K562 (cell line): ENCODE measurements around the gene TMEM200A. TPM values are rescaled to one million over a fixed set of nuclear protein-coding genes. Genes with fewer than 3 reads are reported as not detected.

Experiments
- ATAC-seq: fragments of 200-7000 bp; cut with Tn5 transposase; 3 replicates; pipeline ENCODE4 v1.9.1; 2020; ENCODE audit warnings: moderate library complexity
- BruUV-seq: library from RNA; stranded (reverse); fragments of 400-500 nt; replicated peaks from 2 replicates; lab custom pipeline; 2021; lab: Mats Ljungman, UMichigan
- CTCF ChIA-PET: fragments of 300-600 bp; formaldehyde crosslinking; extraction: SDS; loops from one replicate; lab custom pipeline; 2021; ENCODE audit warnings: low intra/inter-chr PET ratio; lab: Yijun Ruan, JAX
- POLR2A ChIA-PET: fragments of 300-600, 350-650 bp; sonication (Branson Sonifier 250); formaldehyde crosslinking; extraction: SDS; loops from one replicate; lab custom pipeline; 2021; ENCODE audit warnings: antibody characterized with exemption, inconsistent platforms; lab: Yijun Ruan, JAX
- DNase-seq, 4 experiments: peaks; one replicate each; pipeline versions ENCODE4 v3.0.0 to v3.0.0-alpha.2; 2011 to 2018; ENCODE audit warnings: low spot score in 3 of 4, mixed read lengths in 3 of 4; ENCODE audit errors: extremely low read depth in 1 of 4
- FAIRE-seq: peaks from 2 replicates; lab custom pipeline; 2011; peaks lifted over from hg19 to GRCh38; lab: Jason Lieb, UNC
- H2AFZ ChIP-seq: 2 replicates; pipeline ENCODE4 v1.6.0; 2011; ENCODE audit warnings: low read depth, low read length, control low read depth, inconsistent platforms
- H3K27ac ChIP-seq: fragments of 200-600 bp; 3 replicates; pipeline ENCODE4 v1.8.0; 2011; ENCODE audit warnings: low read depth, mild to moderate bottlenecking, control low read depth, inconsistent platforms, low read length, moderate library complexity, mixed read lengths; ENCODE audit errors: extremely low read depth
- H3K27me3 ChIP-seq, 2 experiments: fragments of 300-600 bp in 1 of 2; 2 replicates in 1 of 2; 3 replicates in 1 of 2; pipeline versions ENCODE4 v1.6.0 to v1.8.0; 2011; ENCODE audit warnings: inconsistent platforms in 2 of 2, low read length in 2 of 2, mild to moderate bottlenecking in 1 of 2, mixed read lengths in 1 of 2, moderate library complexity in 1 of 2; ENCODE audit not compliant: control insufficient read depth in 2 of 2, insufficient read depth in 2 of 2
- H3K36me3 ChIP-seq: fragments of 300-600 bp; 3 replicates; pipeline ENCODE4 v1.8.0; 2011; ENCODE audit warnings: mild to moderate bottlenecking, low read length, inconsistent platforms; ENCODE audit not compliant: control insufficient read depth, insufficient read depth
- H3K4me1 ChIP-seq, 2 experiments: fragments of 200-600 bp in 1 of 2; replicated peaks in 1 of 2; 2 replicates in 1 of 2; 3 replicates in 1 of 2; pipeline versions ENCODE4 v1.5.1 to v1.8.0; 2011; ENCODE audit warnings: inconsistent platforms in 2 of 2, low read length in 2 of 2, mild to moderate bottlenecking in 1 of 2, mixed read lengths in 1 of 2, moderate library complexity in 1 of 2; ENCODE audit not compliant: control insufficient read depth in 2 of 2, insufficient read depth in 2 of 2
- H3K4me2 ChIP-seq: 2 replicates; pipeline ENCODE4 v1.6.1; 2011; ENCODE audit warnings: low read length, control low read depth, inconsistent platforms, mixed read lengths; ENCODE audit not compliant: insufficient read depth
- H3K4me3 ChIP-seq: fragments of 200-600 bp; sonication (generic), shearing (Covaris generic); 2 replicates; pipeline ENCODE4 v1.5.1; 2016; ENCODE audit warnings: control low read depth, inconsistent platforms
- H3K79me2 ChIP-seq: fragments of 200-600 bp; 3 replicates; pipeline ENCODE4 v1.8.0; 2011; ENCODE audit warnings: low read length, inconsistent platforms; ENCODE audit not compliant: control insufficient read depth, insufficient read depth
- H3K9ac ChIP-seq, 2 experiments: 2 replicates each; pipeline versions ENCODE4 v1.6.0 to v1.6.1; 2011; ENCODE audit warnings: low read depth in 2 of 2, low read length in 2 of 2, control low read depth in 1 of 2, inconsistent platforms in 1 of 2, mild to moderate bottlenecking in 1 of 2, mixed read lengths in 1 of 2; ENCODE audit not compliant: insufficient read depth in 1 of 2
- H3K9me1 ChIP-seq: one replicate; pipeline ENCODE4 v1.6.0; 2011; ENCODE audit warnings: inconsistent platforms, mild to moderate bottlenecking, low read length, moderate library complexity; ENCODE audit not compliant: control insufficient read depth, insufficient read depth
- H3K9me3 ChIP-seq: replicated peaks from 2 replicates; pipeline ENCODE4 v1.5.1; 2011; ENCODE audit warnings: low read depth, low read length, inconsistent platforms; ENCODE audit not compliant: control insufficient read depth, insufficient read depth
- H4K20me1 ChIP-seq: replicated peaks from 2 replicates; pipeline ENCODE4 v1.6.1; 2011; ENCODE audit warnings: low read length, inconsistent platforms, mixed read lengths; ENCODE audit not compliant: control insufficient read depth, insufficient read depth
- CTCFL ChIP-seq: IDR thresholded peaks from 2 replicates; pipeline ENCODE4 v1.6.1; 2011; ENCODE audit warnings: borderline replicate concordance, low read depth, mild to moderate bottlenecking, moderate library complexity, low read length; ENCODE audit not compliant: insufficient read depth, poor library complexity, severe bottlenecking
- GABPB1 ChIP-seq: sonication (generic); formaldehyde crosslinking; IDR thresholded peaks from 2 replicates; pipeline ENCODE4 v1.8.0; 2022; ENCODE audit warnings: mild to moderate bottlenecking, missing genetic modification reagents
- HDAC2 ChIP-seq: fragments of 450-650 bp; IDR thresholded peaks from 2 replicates; pipeline ENCODE4 v1.6.1; 2016; ENCODE audit warnings: mild to moderate bottlenecking
- HNRNPLL ChIP-seq: fragments of 200-400 bp; formaldehyde crosslinking; IDR thresholded peaks from 2 replicates; pipeline ENCODE4 v1.6.1; 2017; ENCODE audit warnings: low read length, low read depth, mild to moderate bottlenecking; ENCODE audit not compliant: poor library complexity, severe bottlenecking
- KAT8 ChIP-seq: fragments of 450-650 bp; IDR thresholded peaks from 2 replicates; pipeline ENCODE4 v1.6.1; 2016; ENCODE audit warnings: low read depth, mild to moderate bottlenecking
- MITF ChIP-seq: IDR thresholded peaks from 2 replicates; pipeline ENCODE4 v1.6.1; 2014; ENCODE audit warnings: antibody characterized with exemption
- RBM25 ChIP-seq: fragments of 200-400 bp; formaldehyde crosslinking; IDR thresholded peaks from 2 replicates; pipeline ENCODE4 v1.6.1; 2018; ENCODE audit warnings: low read length, low read depth, moderate library complexity; ENCODE audit not compliant: severe bottlenecking
- SOX6 ChIP-seq: fragments of 450-650 bp; IDR thresholded peaks from 2 replicates; pipeline ENCODE4 v1.6.1; 2014; ENCODE audit warnings: mild to moderate bottlenecking
- SREBF1 ChIP-seq: fragments of 150-350 bp; IDR thresholded peaks from 2 replicates; pipeline ENCODE4 v1.6.1; 2014; ENCODE audit warnings: antibody characterized with exemption, low read depth, low read length, borderline replicate concordance
- SRSF7 ChIP-seq: fragments of 200-400 bp; formaldehyde crosslinking; optimal IDR thresholded peaks from 2 replicates; pipeline ENCODE3; 2017; ENCODE audit warnings: mild to moderate bottlenecking, low read depth, low read length
- WGBS: fragments of 100-300 bp; shearing (Covaris generic); methylation state at CpG from one replicate; pipeline ENCODE4 v1.1.6; 2016; ENCODE audit warnings: low coverage, mixed read lengths; ENCODE audit not compliant: insufficient coverage; ENCODE audit errors: missing lambda C conversion rate; 5-methylcytosine and 5-hydroxymethylcytosine counted together
- in situ Hi-C: fragments of 300-500 bp; cut with MboI; formaldehyde crosslinking; loops from 4 replicates; pipeline ENCODE4 v1.15.0; 2018; ENCODE audit warnings: inconsistent platforms, mixed read lengths
- intact Hi-C: fragments of 100-400 bp; cut with micrococcal nuclease; formaldehyde crosslinking; loops from 2 replicates; pipeline ENCODE4 v1.14.2; 2022
- polyA plus RNA-seq, 8 experiments: library from polyadenylated mRNA; depleted of rRNA in 4 of 8; stranded (reverse) in 5 of 8; unstranded in 3 of 8; fragments of >200 nt; fragmentation: Nextera tagmentation in 2 of 8; fragmentation: Illumina TruSeq in 1 of 8; extraction: Ambion mirVana in 2 of 8; extraction: Trizol in 1 of 8; gene quantifications; 2 replicates each; pipeline versions ENCODE4 v1.2.1 to v1.2.3, GENCODE V29; 2011 to 2014; ENCODE audit warnings: inconsistent platforms in 1 of 8, missing spikeins in 1 of 8
- total RNA-seq, 7 experiments: library from RNA; depleted of rRNA in 6 of 7; stranded (reverse); fragments of >200 nt in 6 of 7; fragmentation: Illumina TruSeq in 2 of 7; extraction: Trizol in 2 of 7; gene quantifications; 2 replicates each; pipeline versions ENCODE4 v1.2.1 to v1.2.3, GENCODE V29; 2011 to 2021; ENCODE audit warnings: low replicate concordance in 1 of 7

Gene TMEM200A
- total and polyA plus RNA-seq, 9 of the 15 experiments (the other 6 are each of a cell fraction or from before 2014, with no cell fraction given) = 0.04 TPM; not detected in 8

GRCh38 chr6:130385064-130385695 is 19.4 kb downstream of the TMEM200A start:
- no peak for DNase-seq
- in situ Hi-C loops = no loop called here
- Histone ChIP-seq H3K36me3 (no peaks in the 10 kb centered on the region), H4K20me1 (no peaks in the 10 kb centered on the region), H3K4me2 (no peak overlapping the region), H3K9me3 (no peaks in the 10 kb centered on the region), H3K4me1 (no peaks in the 10 kb centered on the region), H3K9me1 (no peaks in the 10 kb centered on the region), H3K79me2 (no peaks in the 10 kb centered on the region), H3K9ac (no peak overlapping the region), H3K27ac (no peak overlapping the region), H3K27me3 (no peaks in the 10 kb centered on the region), H3K4me3 (no peak overlapping the region), H2AFZ (no peak overlapping the region)
- POLR2A ChIA-PET = no interaction called here
- no TSS peak for BruUV-seq
- WGBS = 0% methylated on average over 5 of the region's 5 CpGs
- intact Hi-C loops = no loop called here
- TF ChIP-seq HDAC2 = no peak
- TF ChIP-seq SRSF7 = no peak
- TF ChIP-seq RBM25 = no peak
- TF ChIP-seq HNRNPLL = no peak
- no peak for TF ChIP-seq MITF
- no peak for TF ChIP-seq GABPB1 (CRISPR knock-in tag)
- TF ChIP-seq SREBF1 = no peak
- TF ChIP-seq SOX6 = no peak
- no peak for TF ChIP-seq CTCFL
- no peak for TF ChIP-seq KAT8
- CTCF ChIA-PET = no interaction called here
- ATAC-seq = no peak
- no peak for FAIRE-seq
